Measurements from ENCODE around the gene PARP15. TPM values are rescaled to one million over a fixed set of nuclear protein-coding genes. Genes with fewer than 3 reads are reported as not detected.

Gene PARP15
- total RNA-seq, 1 donor from 2014 or later, result not detected

Other genes with a start within 250 kb of the PARP15 start
- 24.5 TPM for gene MIX23, start 194.4 kb upstream of the PARP15 start, total RNA-seq
- 9.0 TPM for gene FAM162A, start 193.5 kb upstream of the PARP15 start, total RNA-seq
- gene WDR5B, start 161.6 kb upstream of the PARP15 start, total RNA-seq, result 9.4 TPM
- gene KPNA1, start 62.7 kb upstream of the PARP15 start, total RNA-seq, result 46.5 TPM
- gene PARP9, start 13.3 kb upstream of the PARP15 start, total RNA-seq, result 4.1 TPM
- 2.4 TPM for gene DTX3L, start 13.3 kb upstream of the PARP15 start, total RNA-seq
- gene PARP14, start 103.2 kb downstream of the PARP15 start, total RNA-seq, result 7.3 TPM
- gene HSPBAP1, start 216.2 kb downstream of the PARP15 start, total RNA-seq, result 9.4 TPM
- 20.0 TPM for gene SLC49A4, start 217.4 kb downstream of the PARP15 start, total RNA-seq